Endothelial cell (in vitro differentiated cells): ENCODE measurements around the gene C9orf153. TPM values are rescaled to one million over a fixed set of nuclear protein-coding genes. Genes with fewer than 3 reads are reported as not detected.
A peak's percentile ranks its signal among the peaks of the same experiment; 100 is the strongest.

Source experiments
- DNase-seq: peaks from one replicate; pipeline ENCODE4 v3.0.0; 2021; ENCODE audit warnings: low spot score
- H3K27ac Mint-ChIP-seq: one replicate; pipeline ENCODE4 v1.8.0; 2021; ENCODE audit warnings: mixed read lengths, inconsistent platforms; ENCODE audit not compliant: unreplicated experiment
- H3K27me3 Mint-ChIP-seq: one replicate; pipeline ENCODE4 v1.8.0; 2021; ENCODE audit warnings: mild to moderate bottlenecking, moderate library complexity, mixed read lengths, inconsistent platforms; ENCODE audit not compliant: unreplicated experiment
- H3K36me3 Mint-ChIP-seq: one replicate; pipeline ENCODE4 v1.8.0; 2021; ENCODE audit warnings: mild to moderate bottlenecking, low read depth, mixed read lengths, inconsistent platforms; ENCODE audit not compliant: unreplicated experiment
- H3K4me1 Mint-ChIP-seq: one replicate; pipeline ENCODE4 v1.8.0; 2021; ENCODE audit warnings: mild to moderate bottlenecking, mixed read lengths, inconsistent platforms; ENCODE audit not compliant: unreplicated experiment
- H3K4me3 Mint-ChIP-seq: one replicate; pipeline ENCODE4 v1.8.0; 2021; ENCODE audit warnings: mild to moderate bottlenecking, mixed read lengths, inconsistent platforms; ENCODE audit not compliant: unreplicated experiment
- H3K9me3 Mint-ChIP-seq: one replicate; pipeline ENCODE4 v1.8.0; 2021; ENCODE audit warnings: mixed read lengths, inconsistent platforms; ENCODE audit not compliant: unreplicated experiment
- total RNA-seq: library from RNA; stranded (reverse); fragmentation: NEBNext Ultra II Directional; extraction: Animal tissue kit (Norgen Biotek cat#: 25700); gene quantifications from one replicate; pipeline ENCODE4 v1.2.1, GENCODE V29; 2021; ENCODE audit not compliant: unreplicated experiment
- TF ChIP-seq, protein P1 (sequence below): fragments of 200-600 bp; sonication (generic); IDR thresholded peaks from one replicate; pipeline ENCODE4 v1.5.0; 2021; ENCODE audit warnings: antibody characterized with exemption; ENCODE audit not compliant: unreplicated experiment

Gene C9orf153
- total RNA-seq, 1 donor from 2014 or later = 0.36 TPM

DNA sequence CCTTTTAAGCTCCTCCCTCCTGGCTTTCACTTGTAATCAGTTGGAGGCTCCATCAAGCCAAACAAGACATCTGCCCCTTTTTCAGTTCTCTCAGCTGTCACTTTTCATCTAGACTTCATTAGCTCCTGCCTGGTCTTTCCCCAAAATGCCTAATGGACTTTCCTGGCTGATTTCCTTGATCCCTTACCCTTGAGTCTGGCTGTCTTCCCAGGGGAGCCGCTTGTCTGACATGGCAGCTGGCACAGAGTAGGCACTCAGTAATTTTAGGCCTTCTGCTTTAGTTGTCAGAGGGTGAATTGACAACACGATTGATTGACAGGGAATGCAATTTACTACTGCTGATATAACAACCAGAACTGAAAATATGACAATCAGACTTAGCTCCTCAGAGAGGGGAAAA is 2.1 kb downstream of the C9orf153 start:
- Mint-ChIP-seq H3K4me3 (no peak overlapping the region), H3K27me3 (peaks cover 2% of the 10 kb centered on the region), H3K4me1 (peaks cover 14% of the 10 kb centered on the region), H3K9me3 (no peaks in the 10 kb centered on the region), H3K36me3 (peaks cover 10% of the 10 kb centered on the region), H3K27ac (no peak overlapping the region)
- no peak for DNase-seq
- TF ChIP-seq, protein P1, sequence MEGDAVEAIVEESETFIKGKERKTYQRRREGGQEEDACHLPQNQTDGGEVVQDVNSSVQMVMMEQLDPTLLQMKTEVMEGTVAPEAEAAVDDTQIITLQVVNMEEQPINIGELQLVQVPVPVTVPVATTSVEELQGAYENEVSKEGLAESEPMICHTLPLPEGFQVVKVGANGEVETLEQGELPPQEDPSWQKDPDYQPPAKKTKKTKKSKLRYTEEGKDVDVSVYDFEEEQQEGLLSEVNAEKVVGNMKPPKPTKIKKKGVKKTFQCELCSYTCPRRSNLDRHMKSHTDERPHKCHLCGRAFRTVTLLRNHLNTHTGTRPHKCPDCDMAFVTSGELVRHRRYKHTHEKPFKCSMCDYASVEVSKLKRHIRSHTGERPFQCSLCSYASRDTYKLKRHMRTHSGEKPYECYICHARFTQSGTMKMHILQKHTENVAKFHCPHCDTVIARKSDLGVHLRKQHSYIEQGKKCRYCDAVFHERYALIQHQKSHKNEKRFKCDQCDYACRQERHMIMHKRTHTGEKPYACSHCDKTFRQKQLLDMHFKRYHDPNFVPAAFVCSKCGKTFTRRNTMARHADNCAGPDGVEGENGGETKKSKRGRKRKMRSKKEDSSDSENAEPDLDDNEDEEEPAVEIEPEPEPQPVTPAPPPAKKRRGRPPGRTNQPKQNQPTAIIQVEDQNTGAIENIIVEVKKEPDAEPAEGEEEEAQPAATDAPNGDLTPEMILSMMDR = no peak

- Mint-ChIP-seq H3K36me3 (peaks cover 11% of the 10 kb centered on the region), H3K9me3 (peaks cover 1% of the 10 kb centered on the region), H3K27ac (no peak overlapping the region), H3K4me3 (no peak overlapping the region), H3K27me3 (peaks cover 2% of the 10 kb centered on the region), H3K4me1 (peaks cover 7% of the 10 kb centered on the region)
- TF ChIP-seq, protein P1 = no peak
- no peak for DNase-seq
Observed at GRCh38 chr9:86256653-86257052, 2.8 kb downstream of the C9orf153 start.

- peaks cover 2% of the 10 kb centered on the region for H3K27me3 Mint-ChIP-seq
- peaks cover 16% of the 10 kb centered on the region for H3K36me3 Mint-ChIP-seq
- H3K4me3 Mint-ChIP-seq = no peak overlapping the region
- H3K27ac Mint-ChIP-seq = no peak overlapping the region
- H3K4me1 Mint-ChIP-seq = peaks cover 20% of the 10 kb centered on the region
- TF ChIP-seq, protein P1 = no peak
- no peak for DNase-seq
- H3K9me3 Mint-ChIP-seq = peaks cover 3% of the 10 kb centered on the region
Observed at GRCh38 chr9:86253577-86253976, 5.9 kb downstream of the C9orf153 start.

GRCh38 chr9:86252870-86253269 is 6.6 kb downstream of the C9orf153 start:
- TF ChIP-seq, protein P1 = no peak
- Mint-ChIP-seq H3K27me3 (peaks cover 3% of the 10 kb centered on the region), H3K36me3 (peaks cover 16% of the 10 kb centered on the region), H3K4me1 (peaks cover 24% of the 10 kb centered on the region), H3K4me3 (no peak overlapping the region), H3K27ac (no peak overlapping the region), H3K9me3 (peaks cover 3% of the 10 kb centered on the region)
- DNase-seq = no peak

GRCh38 chr9:86250123-86250522 is 9.3 kb downstream of the C9orf153 start:
- peaks cover 3% of the 10 kb centered on the region for H3K9me3 Mint-ChIP-seq
- TF ChIP-seq, protein P1 = no peak
- H3K4me1 Mint-ChIP-seq = peaks cover 38% of the 10 kb centered on the region
- peak overlapping the region; percentile 61 for H3K27ac Mint-ChIP-seq
- peaks cover 16% of the 10 kb centered on the region for H3K36me3 Mint-ChIP-seq
- DNase-seq = no peak
- no peak overlapping the region for H3K4me3 Mint-ChIP-seq
- peaks cover 2% of the 10 kb centered on the region for H3K27me3 Mint-ChIP-seq
